Panc1 (cell line): ENCODE data around the gene KRT1. TPM values are rescaled to one million over a fixed set of nuclear protein-coding genes. Genes with fewer than 3 reads are reported as not detected.

Source experiments
- ATAC-seq: fragments of 200-7000 bp; cut with Tn5 transposase; 2 replicates; pipeline ENCODE4 v1.9.1; 2020; ENCODE audit warnings: mild to moderate bottlenecking, moderate library complexity
- BruUV-seq: library from RNA; stranded (reverse); fragments of 400-500 nt; replicated peaks from 2 replicates; lab custom pipeline; 2021; lab: Mats Ljungman, UMichigan
- CTCF ChIA-PET: fragments of 300-600 bp; sonication (Branson Sonifier 250); formaldehyde crosslinking; loops from one replicate; lab custom pipeline; 2022; ENCODE audit warnings: antibody characterized with exemption; lab: Charles Lee
- POLR2A ChIA-PET: fragments of 300-600 bp; sonication (Branson Sonifier 250); formaldehyde crosslinking; loops from one replicate; lab custom pipeline; 2022; ENCODE audit warnings: antibody characterized with exemption; lab: Charles Lee
- DNase-seq: peaks from one replicate; pipeline ENCODE4 v3.0.0-alpha.2; 2010; ENCODE audit warnings: low read depth, low spot score
- H3K27ac ChIP-seq: 2 replicates; pipeline ENCODE4 v1.5.1; 2011; ENCODE audit warnings: mild to moderate bottlenecking, low read length, inconsistent platforms
- H3K27me3 ChIP-seq: fragments of 200-500 bp; sonication (Bioruptor generic); 2 replicates; pipeline ENCODE4 v1.6.0; 2014; ENCODE audit warnings: low read length, inconsistent platforms; ENCODE audit not compliant: control insufficient read depth, insufficient read depth
- H3K36me3 ChIP-seq: fragments of 200-500 bp; sonication (Bioruptor generic); 2 replicates; pipeline ENCODE4 v1.5.1; 2014; ENCODE audit warnings: inconsistent platforms, mild to moderate bottlenecking, low read length, moderate library complexity; ENCODE audit not compliant: control insufficient read depth, insufficient read depth
- H3K4me1 ChIP-seq: 2 replicates; pipeline ENCODE4 v1.5.1; 2011; ENCODE audit warnings: inconsistent platforms, mild to moderate bottlenecking, low read length, moderate library complexity; ENCODE audit not compliant: control insufficient read depth, insufficient read depth
- H3K4me3 ChIP-seq, 2 experiments: 2 replicates each; pipeline ENCODE4 v1.5.1; 2011 to 2012; ENCODE audit warnings: low read depth in 2 of 2, low read length in 2 of 2, mild to moderate bottlenecking in 2 of 2, inconsistent platforms in 1 of 2, moderate library complexity in 1 of 2
- H3K9me3 ChIP-seq: fragments of 200-500 bp; sonication (Bioruptor generic); 2 replicates; pipeline ENCODE4 v1.5.1; 2014; ENCODE audit warnings: low read depth, mild to moderate bottlenecking, inconsistent platforms, low read length, moderate library complexity; ENCODE audit not compliant: control insufficient read depth, insufficient read depth
- POLR2AphosphoS5 ChIP-seq: IDR thresholded peaks from 2 replicates; pipeline ENCODE4 v1.6.1; 2012; ENCODE audit warnings: mild to moderate bottlenecking, low read depth, low read length, moderate library complexity
- SIN3A ChIP-seq: IDR thresholded peaks from 2 replicates; pipeline ENCODE4 v1.6.1; 2012; ENCODE audit warnings: low read depth, mild to moderate bottlenecking, low read length, moderate library complexity, borderline replicate concordance; ENCODE audit not compliant: insufficient read depth
- TCF7L2 ChIP-seq: IDR thresholded peaks from 2 replicates; pipeline ENCODE4 v1.6.1; 2011; ENCODE audit warnings: mild to moderate bottlenecking, low read depth, low read length, inconsistent platforms
- in situ Hi-C: cut with HindIII; loops from 2 replicates; pipeline ENCODE4 v1.10.0; 2016; ENCODE audit warnings: low sequenced_read_pairs, low pct_unique_long_range_greater_than_20kb
- intact Hi-C: fragments of 100-400 bp; cut with micrococcal nuclease; formaldehyde crosslinking; loops from one replicate; pipeline ENCODE4 v1.10.0; 2022; ENCODE audit not compliant: unreplicated experiment
- total RNA-seq: library from RNA; stranded (reverse); gene quantifications from one replicate; pipeline ENCODE4 v1.2.1, GENCODE V29; 2021; ENCODE audit not compliant: unreplicated experiment
- TF ChIP-seq, protein P1 (sequence below), 2 experiments: IDR thresholded peaks; 2 replicates each; pipeline ENCODE4 v1.6.1; 2011 to 2012; ENCODE audit warnings: low read depth in 2 of 2, control low read depth in 1 of 2, low read length in 1 of 2, mild to moderate bottlenecking in 1 of 2, moderate library complexity in 1 of 2; ENCODE audit not compliant: insufficient read depth in 1 of 2
- TF ChIP-seq, protein P2 (sequence below): fragments of 450-650 bp; IDR thresholded peaks from 2 replicates; pipeline ENCODE4 v1.5.1; 2017; ENCODE audit warnings: mild to moderate bottlenecking

The KRT1 gene
- total RNA-seq, 1 experiment from 2014 or later = not detected

GRCh38 chr12:52633383-52633782, 46.8 kb downstream of the KRT1 start:
- Histone ChIP-seq H3K36me3 (no peaks in the 10 kb centered on the region), H3K4me3 (no peak overlapping the region), H3K9me3 (no peaks in the 10 kb centered on the region), H3K27ac (no peak overlapping the region), H3K4me1 (no peaks in the 10 kb centered on the region), H3K27me3 (no peaks in the 10 kb centered on the region)
- ATAC-seq (no peak), DNase-seq (no peak)
- in situ Hi-C loops = no loop called here
- TF ChIP-seq POLR2AphosphoS5 (no peak), SIN3A (no peak), TCF7L2 (no peak)
- TF ChIP-seq, protein P1, sequence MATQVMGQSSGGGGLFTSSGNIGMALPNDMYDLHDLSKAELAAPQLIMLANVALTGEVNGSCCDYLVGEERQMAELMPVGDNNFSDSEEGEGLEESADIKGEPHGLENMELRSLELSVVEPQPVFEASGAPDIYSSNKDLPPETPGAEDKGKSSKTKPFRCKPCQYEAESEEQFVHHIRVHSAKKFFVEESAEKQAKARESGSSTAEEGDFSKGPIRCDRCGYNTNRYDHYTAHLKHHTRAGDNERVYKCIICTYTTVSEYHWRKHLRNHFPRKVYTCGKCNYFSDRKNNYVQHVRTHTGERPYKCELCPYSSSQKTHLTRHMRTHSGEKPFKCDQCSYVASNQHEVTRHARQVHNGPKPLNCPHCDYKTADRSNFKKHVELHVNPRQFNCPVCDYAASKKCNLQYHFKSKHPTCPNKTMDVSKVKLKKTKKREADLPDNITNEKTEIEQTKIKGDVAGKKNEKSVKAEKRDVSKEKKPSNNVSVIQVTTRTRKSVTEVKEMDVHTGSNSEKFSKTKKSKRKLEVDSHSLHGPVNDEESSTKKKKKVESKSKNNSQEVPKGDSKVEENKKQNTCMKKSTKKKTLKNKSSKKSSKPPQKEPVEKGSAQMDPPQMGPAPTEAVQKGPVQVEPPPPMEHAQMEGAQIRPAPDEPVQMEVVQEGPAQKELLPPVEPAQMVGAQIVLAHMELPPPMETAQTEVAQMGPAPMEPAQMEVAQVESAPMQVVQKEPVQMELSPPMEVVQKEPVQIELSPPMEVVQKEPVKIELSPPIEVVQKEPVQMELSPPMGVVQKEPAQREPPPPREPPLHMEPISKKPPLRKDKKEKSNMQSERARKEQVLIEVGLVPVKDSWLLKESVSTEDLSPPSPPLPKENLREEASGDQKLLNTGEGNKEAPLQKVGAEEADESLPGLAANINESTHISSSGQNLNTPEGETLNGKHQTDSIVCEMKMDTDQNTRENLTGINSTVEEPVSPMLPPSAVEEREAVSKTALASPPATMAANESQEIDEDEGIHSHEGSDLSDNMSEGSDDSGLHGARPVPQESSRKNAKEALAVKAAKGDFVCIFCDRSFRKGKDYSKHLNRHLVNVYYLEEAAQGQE (IDR thresholded peaks at IDR 0.05; ENCODE audit: insufficient read depth in 1 of 2, low read depth in 2 of 2, low read length in 1 of 2) = no peak
- TF ChIP-seq, protein P2, sequence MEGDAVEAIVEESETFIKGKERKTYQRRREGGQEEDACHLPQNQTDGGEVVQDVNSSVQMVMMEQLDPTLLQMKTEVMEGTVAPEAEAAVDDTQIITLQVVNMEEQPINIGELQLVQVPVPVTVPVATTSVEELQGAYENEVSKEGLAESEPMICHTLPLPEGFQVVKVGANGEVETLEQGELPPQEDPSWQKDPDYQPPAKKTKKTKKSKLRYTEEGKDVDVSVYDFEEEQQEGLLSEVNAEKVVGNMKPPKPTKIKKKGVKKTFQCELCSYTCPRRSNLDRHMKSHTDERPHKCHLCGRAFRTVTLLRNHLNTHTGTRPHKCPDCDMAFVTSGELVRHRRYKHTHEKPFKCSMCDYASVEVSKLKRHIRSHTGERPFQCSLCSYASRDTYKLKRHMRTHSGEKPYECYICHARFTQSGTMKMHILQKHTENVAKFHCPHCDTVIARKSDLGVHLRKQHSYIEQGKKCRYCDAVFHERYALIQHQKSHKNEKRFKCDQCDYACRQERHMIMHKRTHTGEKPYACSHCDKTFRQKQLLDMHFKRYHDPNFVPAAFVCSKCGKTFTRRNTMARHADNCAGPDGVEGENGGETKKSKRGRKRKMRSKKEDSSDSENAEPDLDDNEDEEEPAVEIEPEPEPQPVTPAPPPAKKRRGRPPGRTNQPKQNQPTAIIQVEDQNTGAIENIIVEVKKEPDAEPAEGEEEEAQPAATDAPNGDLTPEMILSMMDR = no peak
- intact Hi-C loops = no loop called here
- no TSS peak for BruUV-seq
- CTCF ChIA-PET = no interaction called here
- POLR2A ChIA-PET = no interaction called here

- CTCF ChIA-PET = no interaction called here
- TF ChIP-seq, protein P2 = no peak
- TF ChIP-seq POLR2AphosphoS5 (no peak), TCF7L2 (no peak), SIN3A (no peak)
- no peaks in the 10 kb centered on the region for H3K9me3 ChIP-seq
- in situ Hi-C loops (no loop called here), intact Hi-C loops (no loop called here)
- no peaks in the 10 kb centered on the region for H3K27me3 ChIP-seq
- POLR2A ChIA-PET = no interaction called here
- DNase-seq (no peak), ATAC-seq (no peak)
- H3K4me3 ChIP-seq = no peak overlapping the region
- no peak overlapping the region for H3K27ac ChIP-seq
- H3K4me1 ChIP-seq = no peaks in the 10 kb centered on the region
- H3K36me3 ChIP-seq = no peaks in the 10 kb centered on the region
- BruUV-seq = no TSS peak
These were observed 47.6 kb downstream of the KRT1 start for GRCh38 chr12:52632656-52633055.
